ENCODE data around the gene NCOR2.

Gene NCOR2

DNA sequence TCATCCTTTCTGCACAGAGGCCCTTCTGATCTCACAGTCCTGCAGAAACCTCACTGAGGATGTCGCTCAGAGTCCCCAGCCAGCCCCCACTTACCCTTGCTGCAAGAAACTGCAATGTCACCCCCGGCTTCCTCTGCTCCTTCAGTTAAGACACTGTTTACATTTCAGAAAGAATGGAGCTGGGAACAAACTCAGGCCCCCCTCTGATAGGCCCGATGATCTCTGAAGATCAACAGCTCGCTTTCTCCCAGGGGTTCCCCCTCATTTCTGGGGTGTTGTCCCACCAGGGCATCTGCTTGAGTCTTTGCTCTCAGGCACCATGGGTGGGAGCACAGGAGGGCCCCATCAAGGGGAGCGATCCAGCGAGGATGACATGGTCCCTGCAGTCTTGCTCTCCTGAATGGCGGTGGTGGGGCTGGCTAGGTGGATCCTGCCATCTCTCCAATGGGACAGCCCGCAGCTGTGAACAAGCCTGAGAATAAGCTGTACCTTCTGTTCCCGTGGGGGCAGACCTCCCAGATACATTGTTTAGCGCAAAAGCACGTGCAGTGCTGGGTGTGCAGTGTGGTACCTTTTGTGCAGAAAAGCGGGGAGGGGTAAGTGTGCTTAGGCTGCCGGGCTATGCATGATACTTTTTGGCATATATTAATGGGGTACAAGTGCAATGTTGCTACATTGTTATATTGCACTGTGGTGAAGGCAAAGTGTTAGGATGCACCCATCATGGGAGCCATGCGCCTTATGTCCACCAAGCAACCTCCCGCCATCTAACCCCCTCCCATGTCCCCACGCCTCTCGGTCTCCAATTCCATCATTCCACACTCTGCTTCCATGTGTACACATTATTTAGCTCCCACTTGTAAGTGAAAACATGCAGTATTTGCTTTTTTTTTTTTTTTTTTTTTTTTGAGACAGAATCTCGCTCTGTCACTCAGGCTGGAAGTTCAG, 6.7 kb upstream of the NCOR2 start:
- no peak for DNase-seq

DNA sequence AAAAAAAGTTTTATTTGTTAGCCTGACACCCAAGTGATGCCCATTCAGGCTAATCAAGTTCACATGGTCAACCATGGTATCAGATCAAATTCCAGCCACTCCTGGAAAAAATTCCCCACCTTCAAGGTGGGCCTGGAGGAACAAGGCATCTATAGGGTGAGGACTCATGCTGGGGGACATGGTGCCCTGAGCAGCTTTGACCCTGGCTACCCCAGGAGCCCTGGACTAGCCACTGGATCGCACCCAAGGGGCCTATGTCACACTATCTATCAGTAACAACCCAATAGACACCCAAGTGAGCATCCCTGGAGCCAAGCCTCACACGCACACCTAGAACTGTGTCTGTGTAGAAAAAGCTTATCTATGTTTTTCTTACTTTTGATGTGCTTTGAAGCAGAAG, 4.1 kb upstream of the NCOR2 start:
- DNase-seq, result no peak

DNA sequence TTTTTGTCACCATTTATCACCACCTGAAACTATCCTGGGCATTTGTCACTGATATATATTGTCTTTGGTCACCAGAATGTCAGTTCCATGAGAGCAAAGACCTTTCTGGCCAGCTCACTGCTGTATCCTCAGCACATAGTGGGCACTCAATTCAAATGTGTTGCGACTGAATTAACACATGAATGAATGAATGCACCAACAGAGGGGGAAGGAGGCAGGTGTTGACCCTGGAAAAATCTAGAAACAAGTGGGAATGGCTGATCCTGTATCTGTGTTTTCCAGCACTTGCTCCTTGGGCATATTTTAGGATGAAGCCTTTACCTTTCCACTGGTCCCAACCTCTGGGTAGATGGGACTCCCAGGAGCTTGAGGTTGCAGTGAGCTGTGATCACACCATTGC, 3.4 kb upstream of the NCOR2 start:
- DNase-seq, result no peak

DNA sequence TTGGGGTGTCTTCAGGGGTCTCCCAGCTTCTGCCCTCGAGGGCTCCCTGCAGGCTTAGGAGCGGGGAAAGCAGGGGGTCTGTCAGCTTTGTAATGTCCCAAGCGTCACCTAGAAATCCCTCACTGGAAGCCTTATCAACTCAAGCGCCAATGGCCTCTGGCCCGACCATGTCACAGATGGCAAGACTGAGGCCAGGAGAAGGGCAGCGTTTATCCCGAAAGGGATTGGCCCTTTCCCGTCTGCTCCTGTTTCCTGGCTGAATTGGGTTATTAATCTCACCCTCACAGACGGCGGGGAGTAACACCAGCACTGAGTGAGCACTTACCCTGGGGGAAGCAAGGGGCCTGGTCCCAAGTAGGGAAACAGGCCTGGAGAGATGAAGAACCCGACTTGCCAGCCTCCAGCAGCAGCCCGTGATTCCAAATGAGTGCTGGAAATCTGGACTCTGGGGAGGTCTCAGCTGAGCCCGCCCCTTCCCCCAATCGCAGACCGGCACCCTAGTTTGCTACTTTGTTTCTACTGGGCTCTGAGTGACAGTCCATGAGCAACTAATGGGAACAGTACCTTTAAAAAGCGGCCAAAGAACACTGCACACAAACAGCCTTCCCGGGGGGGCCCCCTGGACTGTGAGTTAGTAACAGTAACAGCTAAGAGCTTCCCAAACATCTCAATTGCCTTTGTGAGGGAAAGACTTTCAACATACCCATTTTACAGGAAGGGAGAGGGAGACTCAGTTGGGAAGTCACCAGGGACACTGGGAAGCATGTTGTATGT, 2.1 kb upstream of the NCOR2 start:
- no peak for DNase-seq

DNA sequence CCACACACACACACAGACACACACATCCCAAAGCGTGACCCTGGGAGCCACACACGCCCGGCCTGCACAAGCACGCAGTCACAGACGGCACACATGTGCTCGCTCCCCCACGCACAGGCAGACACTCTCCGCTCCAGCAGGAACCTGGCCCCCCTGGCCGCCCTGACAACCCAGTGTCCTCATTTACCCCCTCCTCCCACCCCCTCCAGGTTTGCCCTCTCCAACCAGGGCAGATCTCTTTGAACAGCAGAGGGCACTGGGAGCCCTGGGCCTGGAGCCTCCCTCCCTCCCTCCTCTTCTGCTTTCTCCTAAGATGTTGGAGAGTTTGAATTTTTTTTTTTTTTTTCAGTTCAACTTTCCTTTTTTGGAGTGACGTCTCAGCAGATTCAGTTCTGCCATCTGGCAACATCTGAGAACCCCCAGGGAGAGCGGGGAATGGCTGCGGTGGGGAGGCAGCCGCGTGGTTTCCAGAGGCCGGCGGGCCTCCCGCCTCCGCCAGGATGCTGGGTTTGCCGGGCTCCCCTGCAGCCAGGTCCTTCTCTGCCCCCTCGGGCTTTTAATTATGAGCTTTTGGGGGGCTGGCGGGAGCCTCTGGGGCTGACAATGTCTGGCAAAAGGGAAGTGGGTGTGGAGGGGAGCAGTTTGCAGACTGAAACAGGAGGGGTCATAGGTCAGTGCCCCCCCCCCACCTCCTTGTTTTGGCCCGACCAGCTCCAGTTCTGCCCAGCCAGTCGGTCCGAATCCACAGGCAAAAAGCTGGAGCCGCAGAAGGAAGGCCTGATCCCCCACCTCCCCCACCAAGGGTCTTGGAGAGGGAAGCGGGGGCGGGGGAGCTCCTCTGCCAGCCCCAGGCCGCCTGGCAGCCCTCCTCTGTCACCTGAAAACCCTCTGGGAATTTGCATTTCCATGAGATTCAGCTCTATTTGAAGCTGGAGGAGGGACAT, 1.3 kb upstream of the NCOR2 start:
- no peak for DNase-seq

DNA sequence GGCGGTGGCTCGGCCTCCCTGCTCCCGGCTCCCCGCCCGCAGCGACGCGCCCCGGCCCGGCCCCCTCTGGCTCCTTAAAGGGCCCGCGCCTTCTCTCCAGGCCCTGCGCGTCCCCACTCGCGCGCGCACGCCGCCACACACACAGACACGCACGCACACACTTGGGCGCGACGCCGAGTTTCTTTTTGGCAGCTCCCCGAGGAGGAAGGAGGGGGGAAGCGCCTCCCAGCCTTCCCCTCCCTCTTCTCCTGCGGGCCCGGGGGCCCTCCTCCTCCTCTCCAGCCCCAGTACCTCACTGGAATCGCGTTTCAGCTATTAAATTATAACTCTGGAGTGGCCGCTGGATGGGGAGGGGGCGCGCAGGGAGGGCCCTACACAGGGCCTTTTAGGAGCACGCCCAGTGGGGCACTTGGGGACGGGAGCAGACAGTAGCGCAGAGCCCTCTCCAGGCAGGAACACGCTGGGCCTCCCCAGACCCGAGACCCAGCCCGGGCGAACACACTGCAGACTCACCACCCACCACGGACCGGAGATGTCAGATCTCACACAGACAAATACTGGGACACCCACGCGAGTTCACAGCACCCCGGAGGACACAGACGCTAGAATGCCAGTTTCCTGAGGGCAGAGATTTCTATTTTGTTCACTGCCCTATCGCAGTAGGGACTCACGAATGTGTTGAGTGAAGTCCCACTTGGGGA, 411 bp upstream of the NCOR2 start:
- peak; percentile 76 for DNase-seq

DNA sequence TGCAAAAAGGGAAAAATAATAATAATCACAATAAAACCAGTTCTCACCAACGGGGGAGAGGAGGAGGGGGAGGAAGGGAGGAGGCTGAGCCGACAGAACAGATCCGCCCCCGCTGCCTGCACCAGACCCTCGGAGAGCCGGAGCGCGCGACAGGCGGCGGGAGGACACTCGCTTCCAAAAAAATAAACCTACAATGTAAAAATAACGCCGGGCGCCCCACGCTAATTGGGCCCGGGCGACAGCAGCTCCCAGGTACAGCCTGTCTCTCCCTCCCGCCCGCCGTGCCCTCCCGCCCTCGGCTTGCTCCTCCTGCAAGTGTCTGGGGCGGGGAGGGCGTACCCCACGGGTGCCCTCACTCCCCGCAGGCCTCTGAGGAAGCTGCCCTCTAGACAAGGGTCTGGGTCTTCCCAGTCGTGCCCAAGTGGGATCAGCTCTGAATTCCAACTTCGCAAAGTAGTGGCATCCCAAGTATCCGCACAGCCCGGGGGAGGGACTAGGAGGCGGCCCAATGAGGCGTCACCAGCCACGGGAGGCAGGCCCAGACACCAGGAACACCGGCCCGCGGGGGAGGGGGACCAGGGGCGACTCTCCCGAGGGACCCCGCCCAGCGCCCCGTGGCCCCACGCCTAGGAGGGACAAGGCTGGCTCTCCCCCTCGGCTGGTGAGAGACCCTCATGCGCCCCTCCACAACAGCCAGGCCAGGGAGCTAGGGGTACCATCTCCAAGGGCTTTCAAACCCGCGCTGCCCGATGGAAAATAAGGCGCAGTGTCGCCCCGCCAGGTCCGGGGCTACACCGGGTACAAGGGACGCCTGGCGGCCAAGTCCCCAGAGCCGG, 1.0 kb downstream of the NCOR2 start:
- DNase-seq, result peak; percentile 62

DNA sequence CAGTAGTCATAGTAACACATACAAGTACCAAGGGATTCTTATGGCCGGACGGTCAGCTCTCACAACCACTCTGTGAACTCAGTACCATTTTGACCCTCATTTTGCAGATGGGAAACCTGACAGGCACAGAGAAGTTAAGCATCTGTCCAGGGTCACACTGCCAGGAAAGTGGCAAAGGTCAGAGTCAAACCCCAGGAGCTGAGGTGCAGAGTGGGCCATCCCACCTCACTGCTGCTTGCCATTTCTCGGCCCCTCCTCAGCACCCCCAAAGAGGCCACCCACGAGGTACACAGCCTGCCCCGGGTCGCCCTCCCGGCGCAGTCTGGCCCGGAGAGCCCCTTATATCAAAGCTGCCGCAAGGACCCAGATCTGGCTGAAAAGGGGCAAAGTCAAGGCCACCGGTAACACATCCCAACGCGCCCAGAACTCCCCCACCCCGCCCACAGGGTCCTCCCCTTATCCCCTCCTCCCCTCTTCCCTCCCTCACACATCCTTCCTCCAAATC, 1.7 kb downstream of the NCOR2 start:
- DNase-seq, result no peak

DNA sequence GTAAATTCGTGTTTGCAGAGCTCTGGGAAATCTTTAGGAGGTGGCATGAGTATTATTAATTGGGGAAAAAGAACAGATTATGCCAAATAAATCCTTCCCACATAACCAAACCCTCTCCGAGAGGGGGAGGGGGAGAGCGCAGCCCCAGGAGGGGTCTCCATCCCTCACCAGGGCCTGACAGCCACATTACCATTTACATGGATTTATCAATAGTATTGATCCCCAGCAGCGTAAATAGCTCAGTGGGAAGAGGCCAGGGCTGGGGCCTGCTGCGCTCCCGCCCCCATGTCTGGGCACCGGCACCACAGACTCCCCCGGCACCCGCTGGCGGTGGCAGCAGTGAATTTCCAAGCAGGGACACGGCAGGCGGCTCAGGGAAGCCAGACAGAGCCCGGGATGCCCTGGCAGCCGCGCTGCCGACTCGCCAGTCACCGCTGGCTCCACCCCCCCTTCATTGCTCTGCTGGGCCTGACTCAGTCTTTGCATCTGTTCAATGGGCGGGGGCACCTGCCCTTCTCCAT, 2.4 kb downstream of the NCOR2 start:
- DNase-seq, result no peak

DNA sequence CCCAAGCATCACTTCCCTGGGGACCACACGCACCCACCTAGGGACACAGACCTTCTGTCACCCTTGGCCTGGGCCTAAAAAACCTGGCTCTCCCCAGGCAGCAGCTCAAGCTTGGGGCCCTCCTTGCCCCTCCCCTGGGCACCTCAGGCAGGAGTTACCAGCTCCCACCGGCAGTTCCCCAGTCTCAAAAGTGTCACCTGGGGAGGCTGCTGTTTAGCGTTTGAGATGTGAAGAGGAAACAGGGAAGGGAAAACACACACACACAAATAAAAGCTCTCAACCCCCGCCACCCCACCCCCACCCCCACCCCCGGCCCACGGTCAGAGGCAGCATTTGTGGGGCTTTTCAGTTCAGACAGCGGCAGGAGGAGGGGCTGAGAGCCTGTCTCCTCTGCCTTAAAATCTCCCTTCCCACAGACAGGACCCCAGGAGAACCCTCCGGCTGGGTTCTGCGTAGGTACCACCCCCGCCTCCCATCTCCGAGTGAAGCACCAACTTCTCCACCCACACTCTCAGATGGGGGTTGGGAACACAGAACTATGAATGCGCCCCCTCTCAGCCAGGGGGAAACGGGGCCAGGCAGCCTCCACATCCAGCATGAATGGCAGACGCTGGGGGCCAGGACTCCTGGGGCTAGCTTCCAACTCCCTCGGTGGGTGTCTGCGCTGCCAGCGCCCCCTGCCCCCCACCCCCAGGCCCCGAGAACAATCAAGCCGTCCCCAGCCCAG, 3.0 kb downstream of the NCOR2 start:
- DNase-seq, result no peak

DNA sequence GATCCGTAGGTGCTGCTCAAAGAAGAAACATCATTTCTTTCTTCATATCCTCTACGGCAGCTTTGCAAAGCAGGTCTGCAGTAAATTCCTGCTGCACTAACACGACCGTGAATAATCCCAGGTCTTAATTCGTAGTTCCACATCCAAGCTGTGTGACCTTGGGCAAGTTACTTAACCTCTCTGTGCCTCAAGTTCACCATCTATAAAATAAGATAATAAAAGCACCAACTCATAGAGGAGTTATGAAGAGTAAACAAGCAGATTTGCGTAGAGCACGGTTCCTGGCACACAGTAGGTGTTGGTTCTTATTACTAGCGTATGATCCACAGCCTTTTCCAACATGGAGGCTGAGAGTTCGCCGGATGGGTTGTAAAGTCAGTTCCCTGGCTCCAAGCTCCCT, 3.6 kb downstream of the NCOR2 start:
- no peak for DNase-seq

DNA sequence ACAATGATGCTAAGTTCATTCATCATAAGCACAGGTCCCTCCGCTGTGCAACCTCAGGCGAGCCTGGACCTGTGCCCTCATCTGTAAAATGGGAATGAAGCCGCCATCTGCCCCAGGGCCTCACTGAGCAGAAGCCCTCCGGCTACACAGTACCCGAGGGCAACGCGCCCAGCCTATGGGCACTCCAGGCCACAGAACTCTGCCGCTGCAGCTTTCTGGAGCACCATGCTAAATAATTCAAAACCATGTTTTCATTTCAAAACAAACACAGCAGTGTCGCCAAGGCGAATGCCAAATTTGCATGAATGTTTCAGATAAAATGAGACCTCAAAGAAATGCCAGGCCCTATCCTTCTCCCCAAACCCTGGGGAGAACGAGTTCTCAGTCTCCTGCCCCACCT, 4.0 kb downstream of the NCOR2 start:
- DNase-seq, result no peak

DNA sequence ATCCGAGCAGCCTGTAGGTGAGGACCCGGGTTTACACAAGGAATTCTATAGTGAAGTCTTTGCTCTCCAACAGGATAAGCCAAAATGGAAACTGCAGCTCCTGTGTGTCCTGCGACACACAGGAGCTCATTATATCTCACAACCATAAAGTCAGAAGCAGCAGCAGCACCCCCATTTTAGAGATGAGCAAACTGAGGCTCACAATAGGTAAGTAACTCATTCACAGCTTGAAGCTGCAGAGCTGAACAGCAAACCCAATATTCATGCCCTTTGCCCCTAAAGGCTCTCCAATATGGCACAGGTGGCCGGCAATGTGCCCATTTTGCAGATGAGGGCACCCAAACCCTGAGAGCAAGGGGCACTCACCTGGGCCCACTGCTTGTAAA, 4.6 kb downstream of the NCOR2 start:
- no peak for DNase-seq

DNA sequence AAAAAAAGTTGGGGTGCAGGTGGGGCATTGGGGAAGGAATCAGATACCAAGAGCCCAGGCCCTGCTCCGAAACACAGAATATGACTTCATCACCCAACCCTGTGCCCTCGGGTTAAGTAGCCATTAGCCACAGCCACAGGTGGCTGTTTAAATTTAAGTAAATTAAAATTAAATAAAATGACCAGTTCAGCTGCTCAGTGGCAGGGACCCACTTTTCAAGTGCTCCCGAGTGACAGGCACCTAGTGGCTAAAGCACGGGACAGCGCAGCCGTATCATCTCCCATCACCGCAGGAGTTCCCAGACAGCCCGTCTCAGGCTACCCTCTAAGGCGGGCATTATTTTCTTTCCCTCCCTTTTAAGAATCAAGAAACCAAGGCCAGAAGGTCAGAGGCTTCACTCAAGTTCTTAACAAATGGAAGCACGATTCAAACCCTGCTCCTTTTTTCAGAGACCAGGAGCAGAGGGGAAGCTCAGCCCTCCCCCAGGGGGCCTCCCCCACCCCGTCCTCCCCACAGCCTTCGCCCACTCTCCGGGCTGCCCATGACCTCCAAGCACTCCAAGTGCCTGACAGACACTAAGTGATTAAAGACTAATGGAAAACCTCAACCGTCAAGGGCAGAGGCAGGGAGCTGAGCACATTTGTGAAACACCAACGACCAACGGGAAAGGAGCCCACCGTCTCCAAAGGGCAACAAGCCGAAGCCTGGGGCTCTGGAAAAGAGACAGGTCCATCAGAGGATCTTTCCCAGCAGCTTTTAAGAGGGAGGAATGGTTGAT, 5.2 kb downstream of the NCOR2 start:
- no peak for DNase-seq

DNA sequence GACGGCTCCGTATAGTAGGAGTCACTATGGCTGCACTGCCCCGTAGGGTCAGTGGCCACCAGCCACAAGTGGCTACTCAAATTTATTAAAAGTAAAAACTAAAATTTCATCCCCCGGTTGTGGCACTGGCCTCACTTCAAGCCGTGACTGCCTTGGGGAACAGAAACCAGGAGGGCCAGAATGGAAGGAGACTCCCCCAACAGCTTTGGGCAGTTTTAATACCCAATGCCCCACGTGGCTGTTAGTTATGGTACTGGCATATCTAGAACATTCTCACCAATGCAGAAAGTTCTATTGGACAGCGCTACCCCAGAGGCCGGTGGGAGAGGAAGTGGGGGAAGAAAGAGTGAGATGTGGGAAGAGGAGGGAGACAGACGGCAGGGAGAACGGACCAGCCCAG, 6.2 kb downstream of the NCOR2 start:
- no peak for DNase-seq

DNA sequence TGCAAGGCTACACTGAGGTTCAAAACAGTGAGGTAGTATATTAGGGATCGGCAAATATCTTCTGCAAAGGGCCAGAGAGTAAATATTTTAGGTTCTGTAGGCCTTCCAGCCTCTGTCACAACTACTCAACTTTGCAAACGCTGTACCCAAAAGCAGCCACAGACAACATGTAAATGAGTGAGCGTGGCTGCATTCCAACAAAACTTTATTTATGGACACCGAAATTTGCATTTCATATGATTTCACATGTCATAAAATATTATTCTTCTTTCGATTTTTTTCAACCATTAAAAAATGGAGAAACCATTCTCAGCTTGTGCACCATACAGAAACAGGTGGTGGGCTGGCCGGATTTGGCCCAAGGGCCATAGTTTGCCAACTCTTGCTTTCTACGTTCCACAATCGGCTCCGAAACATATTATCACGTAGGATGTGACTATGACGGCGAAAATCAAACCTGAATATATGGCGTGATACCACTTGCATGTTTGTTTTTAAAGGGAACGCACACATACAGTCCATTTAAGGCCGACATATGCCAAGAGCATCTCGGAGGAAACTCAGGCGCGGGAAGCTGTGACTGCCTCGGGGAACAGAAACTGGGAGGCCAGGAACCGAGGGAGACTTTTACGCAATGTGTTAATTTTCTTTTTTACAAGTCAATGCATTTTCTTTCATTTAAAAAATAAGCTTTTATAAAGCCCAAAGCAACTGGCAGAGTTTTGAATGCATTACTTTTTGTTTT, 7.1 kb downstream of the NCOR2 start:
- no peak for DNase-seq

DNA sequence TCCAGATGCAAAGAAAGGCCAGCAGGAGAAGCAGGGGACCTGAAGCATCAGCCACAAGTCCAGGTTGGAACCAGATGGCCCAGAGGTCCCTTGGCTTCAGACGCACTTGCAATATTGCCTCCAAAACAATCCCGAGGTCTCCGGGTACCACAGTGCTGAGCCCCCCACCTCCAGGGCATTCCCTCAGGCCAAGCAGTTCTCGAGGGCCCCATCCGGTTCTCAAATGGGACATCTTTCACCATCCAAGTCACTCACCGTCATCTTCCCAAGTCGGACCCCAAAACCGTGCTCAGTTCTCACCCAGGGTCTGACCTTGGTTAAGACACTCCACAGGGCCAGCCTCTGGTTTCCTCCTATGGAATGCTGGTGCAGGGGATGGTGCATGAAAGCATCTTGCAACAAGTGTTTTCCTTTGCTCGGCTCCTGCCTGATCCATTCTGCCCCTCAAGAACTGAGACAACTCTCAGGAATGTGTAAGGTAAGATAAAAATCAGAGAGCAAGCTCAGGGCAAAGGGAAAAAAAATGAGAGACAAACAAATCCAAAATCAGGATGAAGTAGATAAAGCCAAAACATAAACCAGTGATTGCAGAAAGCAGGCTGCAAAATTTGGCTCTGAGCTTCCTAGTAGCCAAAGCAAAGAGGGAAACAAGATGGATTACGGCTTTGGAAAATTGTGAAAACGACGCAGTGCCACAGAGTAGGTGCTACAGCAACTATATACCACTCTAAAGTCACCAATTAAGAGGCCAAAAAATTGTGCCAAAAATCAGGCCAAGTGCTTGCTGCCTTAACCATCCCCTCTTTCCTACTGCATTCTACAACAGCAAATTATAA, 8.0 kb downstream of the NCOR2 start:
- DNase-seq, result no peak

DNA sequence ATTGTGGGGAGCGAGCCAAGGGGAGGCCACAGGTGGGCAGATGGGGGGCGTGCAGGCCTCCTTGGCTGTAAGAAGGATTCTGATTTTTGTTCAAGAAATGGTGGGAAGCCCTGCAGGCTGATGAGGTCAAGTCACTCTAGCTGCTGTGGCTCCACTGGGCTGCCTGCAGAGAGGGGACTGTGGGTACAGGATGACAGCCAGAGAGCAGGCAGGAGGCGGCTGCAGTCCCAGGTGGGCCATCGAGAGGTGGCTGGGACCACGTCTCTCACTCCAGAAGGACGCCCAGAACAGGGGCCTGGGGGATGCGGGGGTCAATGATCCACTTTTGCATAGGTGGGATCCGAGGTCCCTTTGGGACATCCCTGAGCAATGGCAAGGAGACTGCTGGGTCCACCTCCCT, 9.1 kb downstream of the NCOR2 start:
- no peak for DNase-seq

Measured in stimulated activated CD4-positive, alpha-beta T cell treated with anti-CD3 and anti-CD28 coated beads, Interleukin-1b, Interleukin-23, amount 100 ng/mL, for 48 hours (primary cell).